Activated gamma-delta T cell treated with anti-CD3 and anti-CD28 coated beads, Interleukin-2, amount 50 U/mL, for 16 hours (primary cell): ENCODE measurements around the gene FERMT3.
A peak's percentile ranks its signal among the peaks of the same experiment; 100 is the strongest.

Experiments
- DNase-seq: peaks from one replicate; pipeline ENCODE4 v3.0.0-alpha.2; 2020; ENCODE audit warnings: low read depth

FERMT3 gene

GRCh38 chr11:64220798-64221197 lies 14.3 kb downstream of the FERMT3 start:
- no peak for DNase-seq

GRCh38 chr11:64222651-64223000 lies 16.1 kb downstream of the FERMT3 start:
- no peak for DNase-seq

- DNase-seq: no peak
Measured at GRCh38 chr11:64223001-64223651, 16.6 kb downstream of the FERMT3 start.

GRCh38 chr11:64224151-64224890 lies 17.8 kb downstream of the FERMT3 start:
- DNase-seq: no peak

- DNase-seq: no peak
Measured at GRCh38 chr11:64224891-64225607, 18.5 kb downstream of the FERMT3 start.

GRCh38 chr11:64225608-64226506 lies 19.3 kb downstream of the FERMT3 start, which contains the start of the genes NUDT22 and TRPT1:
TSS of gene NUDT22 (plus strand) at chr11:64226274. CDS start at chr11:64226653, 379 bp downstream.
TSS of gene TRPT1 (minus strand) at chr11:64226186. CDS start at chr11:64225860, 326 bp downstream.
- DNase-seq: peak; percentile 88

- peak; percentile 34 for DNase-seq
Measured at GRCh38 chr11:64226507-64227051, 20.1 kb downstream of the FERMT3 start.

- DNase-seq: no peak
Measured at GRCh38 chr11:64227405-64227956, 21.0 kb downstream of the FERMT3 start.

- no peak for DNase-seq
Measured at GRCh38 chr11:64229090-64229743, 22.7 kb downstream of the FERMT3 start.

GRCh38 chr11:64229744-64230170 lies 23.2 kb downstream of the FERMT3 start:
- no peak for DNase-seq

- peak; percentile 81 for DNase-seq
Measured at GRCh38 chr11:64230171-64230984, 23.9 kb downstream of the FERMT3 start, which contains the start of gene DNAJC4. TSS of gene DNAJC4 (plus strand) at chr11:64230548. CDS start at chr11:64230855, 307 bp downstream.

- DNase-seq: no peak
Measured at GRCh38 chr11:64230985-64231365, 24.5 kb downstream of the FERMT3 start.

GRCh38 chr11:64231546-64231945 lies 25.0 kb downstream of the FERMT3 start:
- DNase-seq: no peak

- DNase-seq: no peak
Measured at GRCh38 chr11:64232182-64232966, 25.9 kb downstream of the FERMT3 start.

- no peak for DNase-seq
Measured at GRCh38 chr11:64232967-64233315, 26.4 kb downstream of the FERMT3 start.

- DNase-seq: peak; percentile 60
Measured at GRCh38 chr11:64233913-64234586, 27.5 kb downstream of the FERMT3 start, which contains the start of gene VEGFB. TSS of gene VEGFB (plus strand) at chr11:64234584. CDS start at chr11:64234834, 250 bp downstream.

GRCh38 chr11:64234647-64235379 lies 28.3 kb downstream of the FERMT3 start:
- peak; percentile 31 for DNase-seq
